ENCODE results near the gene HOXB6.

HOXB6 gene

DNA sequence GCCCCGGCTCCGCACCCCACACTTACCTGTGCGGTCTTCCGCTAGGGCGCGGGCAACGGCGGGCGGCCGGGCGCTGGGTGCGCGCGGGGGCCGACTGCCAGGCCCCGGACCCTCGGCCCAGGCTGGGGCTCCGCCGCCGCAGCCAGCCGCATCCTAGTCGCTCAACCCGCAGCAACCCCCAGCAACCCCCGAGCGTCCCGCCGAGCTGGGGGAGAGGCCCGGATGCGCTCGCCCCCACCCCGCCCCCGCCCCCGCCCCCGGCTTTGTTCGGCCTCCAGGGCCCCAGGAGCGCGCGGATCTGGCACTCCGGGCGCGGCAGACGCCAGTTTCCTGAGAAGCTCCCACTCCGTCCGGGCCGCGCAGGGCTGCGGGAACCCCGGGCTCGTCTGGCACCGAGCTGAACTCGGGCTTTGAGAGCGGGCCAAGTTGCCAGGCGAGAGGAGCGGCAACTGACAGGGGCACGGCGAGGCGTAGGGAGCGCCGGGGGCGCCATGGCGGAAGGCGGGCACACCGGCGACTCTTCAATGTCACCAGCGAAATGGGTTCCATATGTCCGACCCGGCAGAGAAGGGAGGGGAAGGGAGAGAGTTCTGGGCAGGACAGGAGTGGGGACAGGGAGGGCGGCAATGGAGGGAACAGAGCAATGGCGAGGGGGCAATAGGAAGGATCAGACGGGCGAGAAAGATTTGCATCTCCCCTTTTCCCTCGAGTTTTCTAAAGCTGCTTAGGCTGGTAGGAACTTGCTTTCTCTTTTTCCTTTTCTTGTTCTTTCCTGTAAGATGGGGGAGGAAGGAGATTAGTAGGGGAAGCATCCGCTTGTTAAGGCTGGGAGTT lies 40.4 kb downstream of the HOXB6 start:
- no peak for DNase-seq

DNA sequence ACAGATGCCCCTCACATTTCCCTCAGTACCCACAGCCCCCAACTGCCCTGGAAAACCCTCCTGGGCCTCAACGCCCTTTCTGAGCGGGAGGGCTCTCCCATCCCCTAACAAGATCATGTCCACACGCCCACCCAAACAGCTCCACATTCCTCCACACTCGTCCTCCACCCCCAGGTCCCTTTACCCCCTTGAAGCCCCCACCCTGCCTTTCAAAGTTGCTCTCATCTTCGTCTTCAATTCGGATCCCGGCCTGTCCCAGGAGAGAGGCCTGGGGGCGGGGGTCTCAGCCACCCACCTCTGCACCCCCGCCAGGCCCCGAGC lies 41.0 kb downstream of the HOXB6 start:
- no peak for DNase-seq

DNA sequence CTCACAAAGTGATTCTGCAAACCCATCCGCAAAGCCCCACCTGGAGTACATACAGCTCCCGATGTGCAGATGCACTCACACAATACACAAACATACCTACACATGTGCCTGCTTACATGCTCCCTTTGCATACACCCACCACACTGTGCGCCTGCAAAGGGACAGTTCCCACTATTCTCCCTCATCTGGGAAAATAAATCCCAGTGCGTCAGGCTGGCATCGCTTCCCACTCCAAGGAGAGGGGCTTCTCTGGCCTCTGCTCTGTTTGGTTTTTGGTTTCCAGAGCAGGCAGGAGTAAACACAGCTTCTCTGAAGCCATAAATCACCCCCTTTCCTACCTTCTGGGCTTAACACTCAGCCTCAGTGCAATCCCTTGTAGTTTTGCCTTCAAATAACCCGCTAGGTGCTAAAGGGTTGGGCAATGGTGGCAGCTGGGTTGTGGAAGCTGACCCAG lies 41.4 kb downstream of the HOXB6 start:
- no peak for DNase-seq

DNA sequence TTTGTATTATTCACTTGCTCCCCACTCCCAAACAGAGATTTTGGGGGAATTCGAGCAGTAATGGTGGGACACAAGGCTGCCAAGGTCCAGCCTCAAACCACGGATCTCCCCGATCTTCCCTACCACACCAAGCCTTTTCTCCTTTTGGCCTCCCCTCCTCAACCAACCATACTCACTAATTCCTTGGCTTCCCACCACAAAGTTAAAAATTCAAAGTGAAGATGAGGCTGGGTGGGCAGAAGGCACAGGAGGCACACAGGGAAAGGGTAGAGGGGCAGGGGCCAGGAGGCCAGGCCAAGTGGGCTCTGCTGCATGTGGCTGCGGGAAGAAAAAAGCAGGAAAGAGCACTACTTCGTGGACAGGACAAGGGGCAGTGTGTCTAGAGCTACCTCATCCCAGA lies 41.9 kb downstream of the HOXB6 start:
- no peak for DNase-seq

DNA sequence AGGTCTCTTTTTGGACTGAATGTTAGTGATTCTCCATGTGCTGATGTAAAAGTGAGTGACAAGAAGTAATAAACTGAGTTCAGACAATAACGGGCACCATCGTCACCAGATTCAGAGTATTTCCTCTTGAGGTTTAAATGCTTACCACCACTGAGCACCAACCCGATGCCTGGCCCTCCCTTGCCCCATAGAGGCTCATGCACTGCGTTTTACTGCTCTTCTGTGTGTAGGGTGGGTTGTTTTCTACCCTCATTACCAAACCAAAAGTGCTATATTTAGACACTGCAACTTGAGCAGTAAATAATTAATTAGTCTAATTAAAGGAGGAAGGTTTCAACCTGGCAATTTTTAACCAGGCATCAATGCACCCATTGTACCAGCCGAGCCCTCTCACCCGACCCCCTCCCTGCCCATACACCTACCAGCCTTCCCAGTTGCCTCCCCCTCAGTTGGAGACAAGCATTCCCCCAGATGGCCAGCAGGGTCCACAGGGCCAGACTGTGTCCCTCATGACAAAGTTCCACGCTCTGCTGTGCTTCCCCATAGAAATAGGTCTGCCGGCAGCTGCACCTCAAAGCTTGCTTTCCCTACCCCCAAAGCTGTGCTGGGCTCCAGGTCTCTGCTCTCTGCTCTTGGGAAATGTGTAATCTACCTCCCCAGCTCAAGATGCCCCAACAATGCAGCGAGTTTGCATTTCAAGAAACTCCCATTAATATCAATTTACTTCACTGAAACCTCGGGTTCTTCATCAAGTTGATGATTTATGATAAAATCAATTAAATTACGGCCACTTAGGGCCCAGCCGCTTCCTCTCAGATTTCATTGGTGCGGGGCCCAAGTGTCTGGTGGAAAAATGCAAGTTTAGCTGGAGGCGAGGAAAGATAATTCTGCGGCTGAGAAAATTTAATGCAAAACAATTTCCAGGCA lies 42.6 kb downstream of the HOXB6 start:
- no peak for DNase-seq

DNA sequence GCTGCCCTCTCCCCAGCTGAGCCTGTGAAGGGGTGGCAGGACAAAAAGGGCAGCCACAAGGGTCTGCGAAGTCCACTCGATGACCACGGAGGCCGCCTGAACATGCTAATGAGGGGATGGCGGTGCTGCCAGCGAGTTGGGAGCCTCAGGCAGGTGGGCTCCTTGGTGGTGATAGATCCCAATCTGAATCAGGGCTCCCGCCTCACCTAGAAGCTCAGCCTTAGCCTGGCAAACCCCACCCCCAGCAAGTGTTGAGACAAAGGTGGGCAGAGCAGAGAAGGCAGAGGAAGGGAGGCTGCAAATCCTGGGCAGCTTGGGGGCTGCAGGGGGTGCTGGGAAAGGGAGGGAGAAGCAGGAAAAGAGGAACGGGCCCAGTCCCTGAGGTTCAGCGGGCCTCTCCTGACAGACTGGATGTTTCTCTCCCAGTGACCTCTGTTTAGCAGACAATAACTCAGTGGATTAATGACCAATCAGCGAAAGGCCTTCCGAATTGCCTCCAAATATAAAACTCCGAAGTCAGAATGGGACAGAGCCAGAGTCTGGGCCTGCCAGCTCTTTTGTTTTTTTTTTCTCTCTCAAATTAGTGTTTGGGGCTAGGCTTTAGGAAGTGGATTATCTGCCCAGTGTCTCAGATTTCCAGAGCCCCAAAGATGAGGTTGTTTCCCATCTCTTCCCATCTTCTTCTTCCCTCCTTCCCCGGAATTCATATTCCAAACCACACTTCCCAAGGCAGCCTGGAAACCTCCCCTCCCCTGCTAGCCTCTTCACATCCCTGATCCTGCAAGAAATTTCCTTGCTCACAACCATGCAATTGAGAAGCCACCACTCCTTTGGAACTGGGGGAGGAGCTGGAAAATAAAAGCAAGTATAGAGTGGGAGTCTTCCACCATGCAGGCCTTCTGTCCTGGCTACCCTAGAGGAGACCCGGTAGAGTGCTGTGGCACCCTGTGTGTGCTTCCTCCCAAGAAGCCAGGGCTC lies 44.7 kb downstream of the HOXB6 start:
- DNase-seq, result no peak

DNA sequence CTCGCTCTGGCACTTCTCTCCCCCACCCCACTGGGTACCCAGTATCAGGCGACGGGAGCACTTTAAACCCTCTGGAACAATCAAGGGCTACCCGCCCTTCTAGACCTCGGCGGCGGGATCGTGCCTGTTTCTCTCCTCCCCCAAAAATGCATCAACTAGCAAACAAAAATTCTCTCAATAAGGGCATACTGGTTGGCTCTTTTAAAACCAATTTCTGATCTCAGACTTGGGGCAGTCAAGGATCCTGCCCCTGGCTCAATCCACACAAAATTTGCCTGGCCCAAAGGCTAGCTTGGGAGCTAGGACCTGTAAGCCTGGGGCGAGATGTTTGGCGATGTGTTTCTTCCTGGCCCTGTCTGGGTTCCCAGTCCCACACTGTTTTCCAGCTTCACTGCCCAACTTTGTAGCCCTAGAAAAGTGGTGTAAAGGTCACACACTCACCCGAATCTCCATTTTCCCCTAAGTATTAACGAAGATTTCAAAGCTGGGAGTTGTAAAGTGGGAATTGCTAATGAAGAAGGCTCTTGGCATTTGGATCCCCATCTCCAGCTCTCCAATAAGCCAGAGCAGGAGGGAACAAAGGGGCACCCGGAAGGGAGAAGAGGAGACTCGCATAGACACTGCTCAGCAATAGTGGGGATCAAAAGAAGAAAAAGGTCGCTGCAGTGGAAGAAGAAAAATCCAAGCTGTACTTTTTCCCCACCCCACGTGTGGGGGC lies 45.5 kb downstream of the HOXB6 start:
- no peak for DNase-seq

DNA sequence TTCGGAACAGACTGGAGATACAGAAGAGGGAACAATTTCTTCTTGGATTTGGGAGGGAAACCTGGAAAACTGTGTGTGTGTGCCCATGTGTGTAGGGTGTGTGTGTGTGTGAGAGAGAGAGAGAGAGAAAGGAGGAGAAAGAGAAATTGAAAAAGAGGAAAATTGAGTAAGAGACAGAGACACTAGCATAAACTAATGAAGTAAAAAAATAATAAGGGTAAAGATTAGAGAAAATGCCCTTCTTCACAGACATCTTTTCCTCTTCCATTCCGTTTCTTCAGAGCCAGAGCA lies 46.0 kb downstream of the HOXB6 start:
- no peak for DNase-seq

DNA sequence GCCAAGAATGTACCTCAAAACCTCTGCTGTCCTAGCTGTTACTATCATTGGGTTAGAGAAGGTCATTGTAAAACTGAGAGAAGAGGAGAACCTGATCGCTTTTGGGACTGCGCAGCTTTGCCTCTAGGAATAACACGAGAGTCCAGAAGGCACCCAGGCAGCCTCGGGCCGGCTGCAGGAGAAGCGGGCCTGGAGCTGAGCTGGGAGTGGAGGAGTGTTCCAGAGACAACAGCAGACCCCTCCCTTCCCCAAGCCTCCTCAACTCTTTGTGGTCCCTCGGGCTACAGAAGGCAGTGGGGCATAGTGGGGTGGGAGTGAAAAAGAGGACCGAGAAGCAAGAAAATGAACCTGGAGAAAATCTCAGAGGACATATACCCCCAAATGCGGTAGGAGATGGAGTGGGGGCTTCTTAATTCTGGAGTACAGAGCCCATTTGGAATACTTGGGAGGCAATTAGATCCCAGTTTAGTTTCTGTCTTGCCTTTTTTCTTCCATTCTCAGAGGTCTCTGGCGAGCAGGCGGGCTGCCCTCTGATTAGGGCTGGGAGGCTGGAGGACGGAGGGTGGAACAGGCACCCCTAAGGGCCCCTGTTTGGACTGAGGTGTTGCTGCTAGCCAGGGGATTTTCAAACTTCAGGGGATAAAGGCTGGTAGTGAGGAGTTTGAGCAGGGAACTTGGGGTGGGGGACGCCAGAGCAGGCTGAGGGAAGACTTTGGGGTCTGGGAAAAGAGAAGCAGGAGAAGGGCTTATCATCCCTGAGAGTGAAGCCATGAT lies 46.5 kb downstream of the HOXB6 start:
- no peak for DNase-seq

DNA sequence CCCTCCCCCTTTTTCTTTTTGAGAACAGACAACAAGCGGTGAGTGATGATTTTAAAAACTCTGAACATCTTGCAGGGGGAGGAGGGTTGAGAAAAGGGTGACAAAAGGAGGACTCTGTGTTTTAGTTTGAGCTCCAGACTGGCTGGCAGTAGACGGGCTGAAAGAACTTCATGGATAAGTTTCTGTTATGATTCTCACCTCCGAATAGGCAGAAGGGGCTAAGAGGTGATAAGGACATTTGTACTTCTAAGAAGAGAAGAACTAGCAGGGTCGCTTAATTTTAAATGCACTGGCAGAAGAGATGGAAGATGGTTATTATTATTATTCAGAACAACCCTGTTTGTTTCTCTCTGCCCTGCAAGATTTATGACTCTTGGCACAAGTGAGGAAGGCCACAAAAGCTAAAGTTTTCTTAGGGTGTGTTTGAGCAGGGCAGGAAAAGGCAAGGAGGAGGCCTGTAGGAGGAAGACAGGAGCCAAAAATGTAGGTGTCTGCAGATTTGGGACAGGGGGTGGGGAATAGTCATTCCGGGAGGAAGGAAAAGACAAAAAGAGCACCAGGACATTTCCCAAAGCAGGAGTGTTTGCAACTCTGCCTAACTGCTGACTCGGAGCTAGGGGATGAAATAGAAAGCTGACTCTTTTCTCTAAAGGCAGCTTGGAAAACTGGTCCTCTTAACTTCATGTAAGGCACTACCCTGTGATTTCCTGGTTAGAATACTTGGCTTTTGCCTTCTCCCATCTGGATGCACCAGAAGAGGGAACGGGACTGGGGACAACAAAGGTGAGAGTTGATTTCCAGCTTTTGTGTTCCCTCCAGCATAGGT lies 48.0 kb downstream of the HOXB6 start:
- no peak for DNase-seq

DNA sequence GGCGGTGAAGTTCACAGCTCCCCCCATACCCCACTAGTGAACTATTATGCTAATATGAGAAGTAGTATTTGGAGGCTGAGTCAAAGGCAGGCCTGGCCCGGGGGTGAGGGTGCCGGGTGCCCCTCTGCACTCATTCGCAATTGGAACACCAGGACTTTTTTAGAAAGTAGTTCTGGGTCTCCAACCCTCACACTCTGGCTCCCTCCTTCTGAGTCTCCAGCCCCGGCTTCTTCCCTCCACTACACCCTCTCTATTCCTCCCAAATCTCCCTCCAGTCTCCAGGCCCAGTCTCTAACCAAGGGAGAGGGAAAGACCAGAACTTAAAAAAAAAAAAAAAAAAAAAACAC lies 48.6 kb downstream of the HOXB6 start:
- DNase-seq, result no peak

DNA sequence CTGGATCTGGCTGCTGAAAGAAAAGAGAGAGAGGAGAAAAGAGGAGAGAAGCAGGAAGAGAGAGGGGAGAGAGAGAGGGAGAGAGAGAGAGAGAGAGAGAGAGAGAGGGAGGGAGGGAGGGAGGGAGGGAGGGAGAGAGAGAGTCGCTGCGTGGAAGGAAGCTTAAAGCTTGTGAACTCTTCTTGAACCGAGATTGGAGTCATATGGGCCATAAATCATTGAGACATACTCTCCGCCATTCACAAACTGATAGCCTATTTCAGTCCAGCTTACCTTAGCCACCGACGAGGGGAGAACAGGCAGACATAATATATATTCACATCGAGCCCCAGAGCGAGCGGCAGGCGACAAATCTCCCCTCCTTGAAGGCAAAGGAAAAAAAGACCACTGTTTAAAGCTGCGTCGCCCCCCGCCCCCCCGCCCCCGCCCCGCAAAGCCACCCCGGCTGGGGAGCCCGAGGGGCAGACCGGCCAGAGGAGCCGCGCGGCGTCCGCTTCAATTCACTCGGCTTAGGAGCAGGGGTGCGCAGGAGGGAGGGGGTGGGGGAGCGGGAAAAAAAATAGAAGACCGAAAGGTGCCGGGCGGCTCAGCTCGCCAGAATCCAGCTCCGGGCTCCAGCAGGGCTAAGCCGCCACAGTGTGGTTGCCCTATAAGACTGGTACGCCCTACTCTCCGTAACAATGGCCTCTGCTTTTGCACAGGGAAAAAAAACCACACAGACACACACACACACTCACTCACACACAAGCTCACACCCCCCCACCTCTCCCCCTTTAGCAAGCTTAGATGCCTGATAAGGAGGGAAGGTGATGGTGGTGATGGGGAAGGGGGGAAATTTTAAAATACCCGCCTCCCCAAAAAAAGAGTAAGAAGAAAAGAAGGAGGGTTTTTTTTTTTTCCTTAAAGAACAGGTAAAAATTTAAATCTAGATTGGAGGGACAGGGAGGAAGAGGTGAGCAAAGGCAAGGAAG lies 49.2 kb downstream of the HOXB6 start:
- DNase-seq, result peak; percentile 36 to 81

DNA sequence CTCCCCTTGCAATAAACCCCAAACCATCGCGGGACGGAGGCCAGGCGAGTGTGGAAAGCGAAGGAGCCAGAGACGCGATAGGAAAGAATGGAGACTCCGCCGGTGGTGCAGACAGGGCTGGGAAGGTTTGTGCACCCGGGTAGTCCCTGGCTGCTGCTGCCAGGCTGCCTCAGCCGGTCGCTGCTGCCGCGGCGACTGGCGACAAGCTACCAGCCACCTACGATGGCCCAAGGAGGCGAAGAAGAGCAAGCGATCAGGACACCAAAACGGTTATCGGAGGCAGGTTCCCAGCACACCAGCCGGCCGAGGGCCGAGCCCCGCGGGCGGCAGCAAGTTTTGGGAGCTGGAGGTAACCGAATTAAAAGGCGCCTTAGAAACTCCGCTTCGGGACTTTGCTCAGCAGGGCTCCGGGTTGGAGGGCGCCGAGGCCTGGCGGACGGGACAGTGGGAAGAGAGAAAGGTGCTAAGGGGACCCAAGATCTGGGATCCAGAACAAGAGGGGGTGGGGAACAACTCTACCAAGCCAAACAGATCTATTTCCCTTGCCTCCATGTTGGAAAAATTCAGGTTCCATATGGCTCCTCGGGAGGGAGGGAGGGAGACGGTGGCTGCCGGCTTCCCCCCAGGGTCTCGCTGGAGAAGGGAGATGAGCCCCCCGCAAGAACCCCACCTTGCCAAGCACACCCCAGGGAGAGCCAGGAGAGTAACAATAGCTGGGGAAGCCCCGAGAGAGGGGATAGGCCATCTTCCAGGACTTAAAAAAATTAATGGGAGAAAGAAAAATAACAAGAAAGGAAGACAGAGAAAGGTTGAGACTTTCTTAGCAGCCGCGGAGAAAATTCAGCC lies 50.2 kb downstream of the HOXB6 start:
- peak; percentile 36 to 51 for DNase-seq

DNA sequence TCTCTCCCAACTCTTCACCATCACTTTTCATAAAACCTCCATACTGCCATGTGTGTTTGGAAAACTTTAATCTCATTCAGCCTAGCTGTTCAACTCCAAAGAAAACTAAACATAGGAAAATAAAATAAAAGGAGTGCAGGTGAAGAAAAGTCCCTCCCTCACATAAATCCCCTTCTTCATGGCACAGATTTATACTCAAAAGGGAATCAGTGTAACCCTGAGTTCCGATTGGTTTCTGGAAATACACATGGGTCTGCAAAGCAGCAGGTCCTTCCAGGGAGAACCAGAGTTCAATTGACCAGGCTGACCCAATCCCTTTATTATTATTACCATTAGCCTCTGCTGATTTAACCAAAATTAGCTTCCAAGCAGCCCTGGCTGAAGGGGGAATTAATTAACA lies 51.0 kb downstream of the HOXB6 start:
- DNase-seq, result peak in 1 of 2 experiments; percentile 20

DNA sequence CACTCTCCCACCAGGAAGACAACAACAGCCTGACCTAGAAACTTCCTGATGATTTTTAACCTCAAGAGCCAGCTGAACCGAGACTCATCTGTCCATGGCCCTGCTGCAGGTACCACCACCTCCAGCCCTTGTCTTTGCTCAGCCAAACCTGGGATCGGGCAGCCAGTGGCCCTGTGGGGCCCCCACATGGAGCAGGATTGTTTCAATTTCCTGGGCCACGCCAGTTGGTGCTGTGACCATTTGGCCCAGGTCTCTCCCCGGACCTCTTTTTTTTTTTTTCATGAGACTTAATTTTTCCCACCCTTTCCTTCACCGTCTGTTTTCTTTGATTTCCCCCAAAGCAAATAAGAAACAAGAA lies 51.6 kb downstream of the HOXB6 start:
- DNase-seq, result no peak

DNA sequence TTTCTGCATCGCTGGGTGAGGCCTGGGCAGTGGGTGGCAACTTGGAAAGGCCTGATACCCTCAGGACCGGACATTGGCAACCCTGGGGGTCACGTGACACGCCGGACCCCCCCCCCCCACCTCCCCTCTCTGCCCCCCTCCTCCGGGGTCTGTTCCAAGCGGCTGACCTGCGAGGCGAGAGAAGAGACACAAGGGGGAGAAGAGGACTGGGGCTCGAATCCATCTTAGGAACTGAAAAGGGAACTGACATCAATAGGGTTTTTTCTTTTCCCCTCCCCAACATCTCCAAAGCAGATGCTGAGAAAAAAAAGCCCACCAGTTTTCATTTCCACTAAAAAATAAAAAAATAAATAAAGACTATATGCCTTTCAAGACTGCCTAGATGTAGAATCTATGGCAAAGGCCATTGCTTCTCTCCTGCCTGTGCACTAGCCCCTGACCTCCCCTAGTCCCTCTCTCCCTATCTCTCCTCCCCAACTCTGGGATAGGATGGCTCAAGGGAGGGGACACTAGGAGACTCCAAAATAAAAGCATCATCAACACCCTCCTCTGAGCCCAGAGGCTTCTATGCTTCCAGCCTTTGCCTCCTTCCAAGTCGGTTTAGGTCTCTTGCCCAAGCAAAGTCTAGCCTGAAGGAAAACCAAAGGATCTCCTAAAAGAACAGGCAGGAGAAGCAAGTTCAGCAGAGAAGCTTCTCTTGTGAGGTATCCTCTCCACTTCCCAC lies 52.2 kb downstream of the HOXB6 start:
- DNase-seq, result no peak

DNA sequence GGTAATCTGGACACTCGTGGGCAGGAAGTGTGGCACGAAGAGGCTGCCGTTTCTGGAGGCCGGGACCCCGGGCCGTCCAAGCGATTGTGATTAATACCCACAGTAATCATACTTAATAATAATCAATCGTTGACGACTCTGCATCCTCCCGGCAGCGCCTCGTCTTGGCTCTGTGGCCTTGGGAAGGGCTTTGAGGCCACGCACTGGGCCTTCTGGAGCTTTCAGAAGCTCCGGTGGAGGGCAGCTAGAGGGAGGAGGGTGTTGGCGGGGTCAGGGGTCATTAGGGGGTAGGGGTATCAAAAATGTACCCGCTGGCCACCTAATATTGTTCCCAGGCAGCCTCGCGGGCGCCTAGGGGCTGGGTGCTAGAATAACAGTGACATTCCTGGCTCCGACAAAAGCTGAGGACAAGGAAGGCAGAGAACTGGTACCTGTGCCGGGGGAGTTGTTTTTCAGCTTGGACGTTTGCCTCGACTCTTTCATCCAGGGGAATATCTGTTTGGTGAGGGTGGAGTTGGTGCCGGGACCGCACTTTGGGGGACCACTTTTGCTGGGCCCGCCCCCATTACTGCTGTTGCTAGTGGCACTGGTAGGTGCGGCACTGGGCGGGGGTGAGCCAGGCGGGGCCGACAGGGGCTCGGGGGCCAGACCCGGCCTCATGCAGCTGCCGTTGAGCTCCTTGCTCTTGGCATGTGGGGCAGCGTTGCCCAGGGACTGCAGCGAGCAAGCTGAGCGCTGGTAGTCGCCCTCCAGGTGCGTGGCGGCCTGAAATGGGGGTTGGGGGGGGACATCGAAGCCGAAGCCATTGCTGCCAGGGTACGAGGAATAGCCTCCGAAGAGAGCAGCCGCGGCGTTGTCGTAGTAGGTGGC lies 53.0 kb downstream of the HOXB6 start:
- DNase-seq, result no peak

Measured in NCI-H524 (cell line).